SK-N-MC (cell line): ENCODE measurements around the gene CAMSAP1.

Experiments used
- EZH2 ChIP-seq: fragments of 200-600 bp; sonication (generic); IDR thresholded peaks from one replicate; pipeline ENCODE4 v1.6.1; 2017; ENCODE audit warnings: antibody characterized with exemption
- FOXP2 ChIP-seq: optimal IDR thresholded peaks from 2 replicates; pipeline ENCODE3; 2011; ENCODE audit warnings: mild to moderate bottlenecking, moderate library complexity; ENCODE audit not compliant: insufficient read depth; ENCODE audit errors: extremely low read length, control extremely low read depth
- POLR2AphosphoS5 ChIP-seq: IDR thresholded peaks from 2 replicates; pipeline ENCODE4 v1.6.1; 2012; ENCODE audit warnings: mild to moderate bottlenecking, low read depth, low read length, borderline replicate concordance

- TF ChIP-seq EZH2 (no peak), POLR2AphosphoS5 (no peak), FOXP2 (no peak)
These were observed 42.8 kb downstream of the CAMSAP1 start for GRCh38 chr9:135864447-135865049.
